Purkinje cell (primary cell): Measurements from ENCODE around the gene BORCS6. TPM values are rescaled to one million over a fixed set of nuclear protein-coding genes. Genes with fewer than 3 reads are reported as not detected.

Experiments used
- polyA plus RNA-seq: library from polyadenylated mRNA; unstranded; fragments of >200 nt; fragmentation: Nextera tagmentation; gene quantifications from 2 replicates; pipeline ENCODE4 v1.2.1, GENCODE V29; 2014

The BORCS6 gene
- 0.74 TPM in 1 of 2 replicates, not detected in the other for polyA plus RNA-seq

GRCh38 chr17:8189711-8190477 is at the start of gene BORCS6:
Gene BORCS6, minus strand, starts transcription at chr17:8190180. Its CDS starts 40 bp downstream, at chr17:8190140.

GRCh38 chr17:8209907-8210760 is 20.2 kb upstream of the BORCS6 start, which contains the start of gene AURKB:
Gene AURKB, minus strand, starts transcription at chr17:8210575. Its CDS starts 351 bp downstream, at chr17:8210224.

GRCh38 chr17:8176197-8176940 is 13.6 kb downstream of the BORCS6 start, which contains the start of gene TMEM107:
Gene TMEM107, minus strand, starts transcription at chr17:8176380. Its CDS starts 94 bp downstream, at chr17:8176286.

DNA sequence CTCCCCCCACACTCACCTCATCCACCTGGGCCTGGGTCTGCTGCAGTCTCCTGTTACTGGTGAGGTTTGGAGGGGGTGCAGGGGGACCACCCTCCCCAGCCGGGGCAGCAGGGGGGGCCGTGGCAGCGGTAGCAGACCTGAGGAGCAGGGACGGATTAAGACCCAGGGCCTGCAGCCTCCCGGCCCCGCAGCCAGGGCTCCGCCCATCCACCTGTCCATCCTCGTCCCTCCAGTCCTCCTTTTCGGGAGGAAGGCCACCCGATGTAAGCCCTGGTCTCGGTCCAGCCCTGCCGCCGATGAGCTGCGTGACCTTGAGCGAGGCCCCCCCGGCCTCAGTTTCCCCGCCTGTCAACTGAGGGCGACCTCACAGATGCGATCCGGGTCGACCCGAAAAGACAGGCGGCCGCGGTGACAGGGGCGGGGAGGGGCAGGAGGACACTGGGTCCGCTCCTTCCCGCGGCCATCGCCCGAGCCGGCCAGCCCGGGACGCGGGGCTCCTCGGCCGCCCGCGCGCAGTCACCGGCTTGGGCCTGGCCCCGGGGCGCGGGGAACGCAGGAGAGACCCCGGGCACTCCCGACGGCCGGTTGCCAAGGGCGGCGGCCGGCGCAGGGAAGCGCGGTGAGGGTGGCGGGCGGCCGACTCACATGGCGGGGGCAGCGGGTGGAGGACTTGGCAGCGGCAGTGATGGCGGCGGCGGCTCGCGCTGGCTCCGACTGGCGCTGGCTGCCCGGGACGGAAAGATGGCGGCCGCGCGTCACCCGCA is 27.6 kb downstream of the BORCS6 start, which contains the start of gene VAMP2:
VAMP2 (minus strand) TSS at position 716 of the 764 bp plus-strand sequence; CDS start at position 647, 69 bp downstream.

DNA sequence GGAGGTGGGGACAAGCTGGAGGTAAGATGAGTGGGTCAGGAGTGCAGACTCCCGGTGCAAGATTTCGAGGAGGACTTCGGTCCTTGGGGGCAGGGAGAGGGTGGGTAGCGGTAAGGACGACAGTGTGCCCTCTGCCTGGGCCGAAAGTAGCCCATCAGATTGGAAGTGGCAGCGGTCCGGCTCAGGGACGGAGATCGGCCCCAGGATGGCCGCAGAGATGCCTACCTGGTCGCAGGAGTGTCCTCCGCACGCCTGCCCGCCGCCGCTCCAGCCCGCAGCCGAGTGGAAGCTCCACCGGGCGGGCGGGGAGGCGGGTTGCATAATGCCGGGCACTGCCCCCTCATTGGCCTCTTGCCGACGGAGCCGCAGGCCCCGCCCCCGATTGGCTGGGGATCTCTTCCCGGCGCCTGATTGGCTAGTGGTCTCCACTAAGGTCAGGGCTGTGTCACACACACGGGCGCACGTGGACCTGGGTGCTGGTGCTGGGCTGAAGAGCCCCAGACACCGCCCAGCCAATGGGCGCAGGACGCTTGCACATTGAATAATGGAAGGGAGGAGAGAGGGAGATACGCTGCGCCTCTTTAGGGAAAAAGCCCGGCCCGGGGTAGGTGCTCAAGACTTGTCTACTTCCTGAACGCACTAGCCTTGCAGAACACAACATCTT is 37.7 kb downstream of the BORCS6 start, which contains the start of gene PER1:
PER1 (minus strand) TSS at position 293 of the 664 bp plus-strand sequence. CDS start 1,698 bp downstream, outside the sequence.

Other genes starting within 250 kb of the BORCS6 start
- gene GUCY2D, start 187.6 kb downstream of the BORCS6 start, polyA plus RNA-seq, result not detected in 2 replicates
- gene ALOX15B, start 151.1 kb downstream of the BORCS6 start, polyA plus RNA-seq, result not detected in 2 replicates
- gene ALOX12B, start 102.5 kb downstream of the BORCS6 start, polyA plus RNA-seq, result 1.2 TPM in 1 of 2 replicates, not detected in the other
- not detected in 2 replicates for gene ALOXE3, start 71.7 kb downstream of the BORCS6 start, polyA plus RNA-seq
- gene HES7, start 66.1 kb downstream of the BORCS6 start, polyA plus RNA-seq, result not detected in 2 replicates
- gene PER1, start 37.8 kb downstream of the BORCS6 start, polyA plus RNA-seq, result 0.32 and 0.97 TPM in 2 replicates
- gene VAMP2, start 27.2 kb downstream of the BORCS6 start, polyA plus RNA-seq, result 221 and 250 TPM in 2 replicates
- gene TMEM107, start 13.8 kb downstream of the BORCS6 start, polyA plus RNA-seq, result 3.1 and 12.4 TPM in 2 replicates
- gene AURKB, start 20.4 kb upstream of the BORCS6 start, polyA plus RNA-seq, result 0.82 TPM in 1 of 2 replicates, not detected in the other
- gene CTC1, start 57.9 kb upstream of the BORCS6 start, polyA plus RNA-seq, result 0.35 and 5.6 TPM in 2 replicates
- gene PFAS, start 59.1 kb upstream of the BORCS6 start, polyA plus RNA-seq, result 4.5 and 5.7 TPM in 2 replicates
- gene RANGRF, start 98.5 kb upstream of the BORCS6 start, polyA plus RNA-seq, result 89.6 and 95.5 TPM in 2 replicates
- 1.9 TPM in 1 of 2 replicates, not detected in the other for gene SLC25A35, start 105.2 kb upstream of the BORCS6 start, polyA plus RNA-seq
- gene ARHGEF15, start 120.1 kb upstream of the BORCS6 start, polyA plus RNA-seq, result 0.60 TPM in 1 of 2 replicates, not detected in the other
- gene ODF4, start 149.7 kb upstream of the BORCS6 start, polyA plus RNA-seq, result not detected in 2 replicates
- 780 and 817 TPM in 2 replicates for gene RPL26, start 193.0 kb upstream of the BORCS6 start, polyA plus RNA-seq
- not detected in 2 replicates for gene RNF222, start 207.6 kb upstream of the BORCS6 start, polyA plus RNA-seq
- gene NDEL1, start 245.7 kb upstream of the BORCS6 start, polyA plus RNA-seq, result 29.5 and 32.3 TPM in 2 replicates